HG03432 (cell line): ENCODE results near the gene PLEKHG5.
A peak's percentile ranks its signal among the peaks of the same experiment; 100 is the strongest.
"Not testable (repeated sequence)": the region's sequence is repeated elsewhere in the genome, so short reads cannot be mapped to it uniquely, and the experiment has no call there.

ENCODE experiments used
- ATAC-seq: cut with Tn5 transposase; IDR thresholded peaks from one replicate; pipeline ENCODE4 v1.9.1; 2021; ENCODE audit warnings: mild to moderate bottlenecking, moderate library complexity; ENCODE audit not compliant: unreplicated experiment

The PLEKHG5 gene

GRCh38 chr1:6496890-6497214, 5.4 kb upstream of the PLEKHG5 start:
- no peak for ATAC-seq

DNA sequence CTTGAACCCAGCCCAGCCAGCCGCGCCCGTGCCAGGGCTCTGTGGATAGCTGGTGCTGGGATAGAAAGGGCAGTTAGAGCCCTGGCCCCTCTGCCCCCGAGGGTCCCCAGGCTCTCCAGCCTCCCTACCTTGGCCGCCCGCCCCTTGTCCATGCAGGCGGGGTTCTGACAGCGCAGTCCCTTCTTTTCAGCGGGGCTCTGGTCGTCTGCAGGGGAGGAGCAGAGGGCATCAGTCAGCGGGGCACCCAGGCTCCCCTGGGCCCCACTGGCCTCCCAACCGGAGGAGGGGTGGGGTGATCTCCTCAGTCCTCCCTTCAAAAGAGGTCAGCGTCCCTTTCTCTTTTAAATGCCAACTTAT, 4.9 kb upstream of the PLEKHG5 start:
- ATAC-seq, result no peak

DNA sequence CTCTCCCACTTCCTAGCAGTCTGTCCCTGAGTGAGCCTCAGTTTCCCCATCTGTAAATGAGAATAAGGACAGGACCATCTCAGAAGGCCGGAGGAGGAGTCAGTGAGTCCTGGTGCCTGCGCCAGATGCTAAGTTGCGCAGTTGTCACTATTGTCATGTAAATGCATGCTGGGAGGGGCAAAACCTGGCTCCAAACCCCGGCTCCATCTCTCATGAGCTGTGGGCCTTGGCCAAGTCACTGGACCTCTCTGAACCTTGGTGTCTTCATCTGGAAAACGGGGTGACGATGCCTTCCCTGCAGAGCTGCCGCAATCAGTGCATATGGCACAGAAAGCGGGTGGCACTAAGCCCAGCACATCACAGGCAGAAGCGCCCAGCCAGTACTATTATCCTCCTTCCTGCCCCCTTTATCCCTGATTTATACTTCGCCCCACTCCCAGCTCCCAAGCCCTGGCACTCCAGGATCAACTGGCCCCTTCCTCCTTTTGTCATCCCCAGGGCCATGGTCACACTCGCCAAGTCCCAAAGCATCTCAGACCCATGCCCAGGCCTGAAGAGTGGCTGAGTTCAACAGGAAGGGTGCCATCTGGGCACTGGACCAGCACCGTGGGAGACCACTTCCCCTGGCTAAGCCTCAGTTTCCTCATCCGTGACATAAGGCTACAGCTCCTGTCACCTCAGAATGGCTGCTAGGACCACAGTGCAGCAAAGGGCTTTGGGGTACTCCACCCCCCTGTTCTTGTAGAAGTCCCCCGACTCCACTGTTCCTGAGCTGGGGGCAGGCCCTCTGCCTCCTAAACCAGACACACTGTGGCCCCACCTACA, 4.3 kb upstream of the PLEKHG5 start:
- no peak for ATAC-seq

GRCh38 chr1:6495041-6495441, 3.6 kb upstream of the PLEKHG5 start:
- no peak for ATAC-seq

GRCh38 chr1:6494627-6495026, 3.2 kb upstream of the PLEKHG5 start:
- no peak for ATAC-seq

GRCh38 chr1:6493834-6494223, 2.4 kb upstream of the PLEKHG5 start:
- not testable (repeated sequence) for ATAC-seq

GRCh38 chr1:6491966-6492365, 499 bp upstream of the PLEKHG5 start:
- ATAC-seq, result no peak

GRCh38 chr1:6491081-6491449, 402 bp downstream of the PLEKHG5 start:
- no peak for ATAC-seq

DNA sequence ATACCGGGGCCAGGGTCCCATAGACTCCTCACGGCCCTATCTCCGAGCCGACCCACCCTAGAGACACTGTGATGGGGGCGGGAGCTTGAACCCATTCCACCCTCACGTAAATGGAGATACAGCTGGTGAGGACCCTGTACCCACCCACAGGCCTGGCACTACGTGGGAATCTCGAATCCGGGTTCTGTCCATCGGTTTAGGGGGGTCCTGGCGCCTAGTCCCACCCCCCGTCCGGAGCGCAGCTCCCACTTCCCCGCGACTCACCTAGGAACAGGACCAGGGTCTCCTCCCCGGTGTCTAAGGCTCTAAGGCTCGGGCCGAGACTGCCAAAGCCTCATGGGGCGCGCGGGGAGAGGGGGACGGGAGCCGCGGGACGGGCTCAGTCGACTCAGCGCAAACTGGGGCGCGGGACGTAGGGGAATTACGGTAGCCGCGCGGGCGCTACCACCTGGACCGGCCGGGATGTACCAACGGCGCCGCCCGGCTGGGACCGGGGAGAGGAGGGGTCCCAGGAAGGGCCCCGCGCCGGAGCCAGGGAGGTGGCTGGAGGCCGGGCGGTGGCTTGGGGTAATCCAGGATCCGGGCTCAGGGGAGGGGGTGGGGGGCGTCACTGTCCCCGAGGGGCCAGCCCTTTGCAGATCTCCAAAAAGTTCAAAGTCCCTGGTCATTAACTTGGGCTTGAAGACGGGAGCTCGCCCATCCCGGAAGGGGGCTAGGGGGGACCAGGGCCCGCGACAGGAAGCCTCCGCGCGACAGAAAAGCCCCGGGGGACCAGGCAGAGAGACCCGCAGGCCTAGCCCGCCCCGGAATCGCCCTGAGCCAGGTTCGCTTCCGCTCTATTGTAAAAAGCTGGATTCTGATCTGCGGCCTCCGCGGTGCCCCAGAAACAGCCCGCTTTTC, 1.0 kb downstream of the PLEKHG5 start:
- ATAC-seq, result peak; percentile 50

DNA sequence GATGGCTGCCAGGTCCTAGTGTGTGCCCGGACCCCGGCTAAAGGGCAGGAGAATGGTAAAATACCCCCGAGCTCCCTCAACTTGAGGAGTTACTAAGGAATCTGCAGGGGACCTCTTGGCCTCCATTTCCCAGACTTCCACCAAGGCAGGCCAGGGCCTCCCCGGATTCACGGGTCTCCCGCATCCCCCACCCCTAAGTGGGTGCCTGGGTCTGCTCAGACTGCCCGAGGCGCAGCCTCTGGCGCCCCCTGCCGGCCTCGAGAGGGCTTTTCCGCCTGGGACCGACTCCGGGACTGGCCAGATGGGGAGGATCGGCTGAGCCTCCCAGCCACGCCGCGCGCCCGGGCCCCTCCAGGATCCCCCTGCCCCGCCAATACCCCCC, 1.7 kb downstream of the PLEKHG5 start:
- peak; percentile 56 for ATAC-seq

DNA sequence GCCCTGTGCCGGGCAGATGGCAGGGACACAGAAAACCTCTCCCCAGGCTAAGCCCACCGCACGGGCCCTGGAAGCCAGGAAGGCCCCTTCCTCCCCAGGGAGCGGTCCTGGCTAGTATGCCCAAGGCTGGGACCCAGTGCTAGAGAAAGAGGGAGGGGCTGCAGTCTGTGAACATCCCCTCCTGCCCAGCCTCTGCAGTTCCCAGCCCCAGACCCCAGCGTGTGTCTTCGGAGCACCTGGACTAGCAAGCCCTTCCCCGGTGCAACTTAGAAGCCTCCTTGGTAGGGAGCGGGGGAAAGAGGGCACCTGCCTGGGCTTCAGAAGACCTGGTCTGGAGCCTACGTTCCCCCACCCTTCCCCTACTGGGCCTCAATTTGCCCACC, 2.1 kb downstream of the PLEKHG5 start:
- no peak for ATAC-seq

DNA sequence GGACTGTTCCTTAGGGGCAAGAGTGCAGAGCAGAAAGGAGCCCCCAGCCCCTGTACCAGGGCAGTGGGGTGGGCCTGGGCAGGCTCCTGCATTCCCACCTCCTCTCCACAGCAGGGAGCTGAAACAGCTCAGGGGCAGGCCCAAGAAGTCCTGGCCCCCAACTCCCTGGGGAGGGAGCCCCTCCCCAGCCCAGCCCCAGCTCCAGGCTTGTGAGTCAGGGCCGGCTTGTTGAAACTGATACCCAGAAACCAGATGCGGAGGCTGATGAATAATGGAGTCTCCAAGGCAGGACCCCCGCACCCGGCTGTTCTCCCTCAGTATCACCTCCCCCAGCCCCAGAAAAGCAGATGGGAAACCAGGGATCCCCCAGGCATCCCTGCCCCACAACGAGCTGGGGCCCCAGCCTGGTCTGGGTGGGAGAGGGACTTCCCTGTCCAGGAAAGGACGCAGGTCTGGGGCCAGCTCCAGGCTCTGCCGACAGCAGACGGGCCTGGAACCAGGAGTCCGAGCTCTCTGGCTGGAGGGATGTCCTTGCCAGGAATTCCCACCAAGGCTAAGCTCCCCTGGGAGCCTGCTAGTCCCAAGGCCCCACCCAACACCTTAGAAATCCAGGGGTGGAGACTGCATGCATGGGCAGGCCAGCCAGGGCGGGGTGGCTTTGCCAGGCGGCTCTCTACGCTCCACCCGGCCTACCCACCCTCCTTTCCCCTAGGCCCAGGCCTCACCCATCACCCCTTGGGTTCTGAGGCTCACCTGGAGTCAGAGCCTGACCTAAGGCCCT, 2.7 kb downstream of the PLEKHG5 start:
- ATAC-seq, result no peak

- no peak for ATAC-seq
Measured at GRCh38 chr1:6487804-6488484, 3.5 kb downstream of the PLEKHG5 start.

- ATAC-seq, result peak; percentile 51
Measured at GRCh38 chr1:6486433-6487011, 4.9 kb downstream of the PLEKHG5 start.

- no peak for ATAC-seq
Measured at GRCh38 chr1:6485168-6486101, 6.0 kb downstream of the PLEKHG5 start.

GRCh38 chr1:6484826-6485167, 6.7 kb downstream of the PLEKHG5 start:
- ATAC-seq, result no peak

DNA sequence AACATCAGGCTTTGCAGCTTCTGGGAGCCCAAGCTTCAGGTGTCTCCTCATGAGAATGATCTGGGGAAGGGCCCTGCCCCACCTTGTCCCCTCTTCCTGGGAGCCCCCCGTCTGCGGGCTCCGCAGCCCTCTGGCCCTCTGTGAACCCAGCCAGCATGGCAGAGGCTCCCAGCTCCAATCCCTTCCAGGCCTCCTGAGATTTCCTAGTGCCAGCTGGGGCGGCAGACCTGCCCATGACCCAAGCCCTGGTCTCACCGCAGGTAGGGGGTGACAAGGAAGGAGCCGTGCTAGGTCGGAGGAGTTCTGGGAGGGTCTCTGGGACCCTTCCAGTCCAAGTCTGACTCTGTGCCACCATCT, 7.7 kb downstream of the PLEKHG5 start:
- no peak for ATAC-seq

GRCh38 chr1:6483017-6483760, 8.3 kb downstream of the PLEKHG5 start:
- ATAC-seq, result no peak

- no peak for ATAC-seq
Measured at GRCh38 chr1:6481820-6482219, 9.6 kb downstream of the PLEKHG5 start.
